EH (cell line): Measurements from ENCODE around the gene LRRC59.
A peak's percentile ranks its signal among the peaks of the same experiment; 100 is the strongest.

Source experiments
- DNase-seq: peaks from one replicate; pipeline ENCODE4 v3.0.0-alpha.2; 2015; ENCODE audit warnings: low read depth

Gene LRRC59

DNA sequence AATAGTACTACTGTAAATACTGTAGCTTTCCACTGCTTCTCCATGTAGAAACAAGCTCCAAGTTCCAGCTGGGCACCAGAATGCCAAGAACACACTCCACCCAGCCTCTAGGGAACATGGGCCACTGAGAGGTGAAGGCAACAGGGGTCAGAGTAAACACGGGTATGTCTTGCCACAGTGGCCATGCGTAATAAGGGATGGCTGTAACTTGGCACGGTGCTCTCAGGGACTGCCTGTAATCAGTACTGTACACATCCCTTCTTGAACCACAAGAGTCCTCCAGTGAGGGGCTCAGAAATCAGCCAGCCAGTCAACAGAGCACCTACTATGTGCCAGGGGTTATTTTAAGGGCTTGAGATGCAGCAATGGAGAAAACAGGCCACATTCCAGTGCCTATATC, 10.8 kb downstream of the LRRC59 start:
- DNase-seq, result no peak

DNA sequence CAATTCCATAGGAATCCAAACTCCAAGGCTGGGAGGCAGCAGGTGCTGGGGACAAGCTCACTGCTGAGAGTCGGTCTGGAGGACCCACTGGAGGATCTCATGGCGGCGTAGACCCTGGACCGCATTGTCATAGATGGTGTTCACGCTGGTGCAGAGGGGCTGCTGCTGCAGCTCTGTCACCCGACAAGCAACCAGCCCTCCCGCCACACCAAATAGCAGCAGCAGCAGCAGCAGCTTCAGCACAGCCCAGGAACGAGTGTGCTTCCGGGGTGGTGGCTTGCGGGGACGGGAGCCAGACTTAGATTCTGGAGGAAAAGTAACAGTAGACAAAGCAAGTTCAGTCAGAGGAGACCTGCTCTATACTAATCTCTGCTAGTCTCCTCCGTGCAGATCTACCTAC, 14.4 kb downstream of the LRRC59 start:
- no peak for DNase-seq

DNA sequence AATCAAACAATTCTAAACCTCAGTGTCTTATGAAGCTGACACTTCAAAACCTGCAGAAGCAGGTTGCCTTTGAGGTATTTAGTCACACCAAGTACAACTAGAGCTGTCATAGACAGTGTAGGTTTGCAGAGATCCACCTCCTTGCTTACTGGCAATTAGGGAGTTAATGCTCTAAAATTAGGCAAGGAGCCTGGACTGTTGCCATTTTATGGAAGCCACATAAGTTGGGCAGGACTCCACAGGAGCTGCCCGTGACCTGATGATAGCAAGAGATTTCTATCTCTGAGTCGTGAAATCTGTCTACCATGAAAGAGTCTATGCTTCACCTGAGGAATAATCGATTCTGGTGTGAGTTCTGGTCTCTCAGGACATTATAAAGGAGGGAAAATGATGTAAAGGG, 15.4 kb downstream of the LRRC59 start:
- DNase-seq, result peak; percentile 40

DNA sequence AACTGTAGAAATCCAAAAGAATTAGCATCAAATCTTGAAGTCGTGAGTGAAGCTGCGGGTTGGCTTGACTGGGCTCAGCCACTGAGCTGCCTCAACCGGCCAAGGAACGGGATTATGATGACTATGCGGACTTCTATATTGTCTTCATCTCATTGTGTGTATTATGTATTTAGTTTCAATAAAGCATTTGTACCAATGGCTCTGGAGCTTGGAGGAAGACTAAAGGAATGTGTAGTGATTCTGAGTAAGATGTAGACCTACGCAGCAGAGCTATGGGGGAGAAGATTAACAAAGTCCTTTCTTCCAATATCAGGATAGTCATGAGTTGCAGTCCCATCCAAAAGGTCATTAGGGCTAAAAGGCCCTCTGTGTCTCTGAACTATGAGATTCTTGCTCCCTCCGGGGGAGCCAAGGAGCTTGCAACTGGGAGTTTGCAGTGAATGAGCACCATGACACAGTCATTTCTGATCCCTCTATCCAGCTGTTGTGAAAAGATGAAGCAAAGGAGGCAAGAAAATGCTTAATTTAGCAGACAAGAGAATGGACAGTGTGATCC, 16.0 kb downstream of the LRRC59 start:
- no peak for DNase-seq

DNA sequence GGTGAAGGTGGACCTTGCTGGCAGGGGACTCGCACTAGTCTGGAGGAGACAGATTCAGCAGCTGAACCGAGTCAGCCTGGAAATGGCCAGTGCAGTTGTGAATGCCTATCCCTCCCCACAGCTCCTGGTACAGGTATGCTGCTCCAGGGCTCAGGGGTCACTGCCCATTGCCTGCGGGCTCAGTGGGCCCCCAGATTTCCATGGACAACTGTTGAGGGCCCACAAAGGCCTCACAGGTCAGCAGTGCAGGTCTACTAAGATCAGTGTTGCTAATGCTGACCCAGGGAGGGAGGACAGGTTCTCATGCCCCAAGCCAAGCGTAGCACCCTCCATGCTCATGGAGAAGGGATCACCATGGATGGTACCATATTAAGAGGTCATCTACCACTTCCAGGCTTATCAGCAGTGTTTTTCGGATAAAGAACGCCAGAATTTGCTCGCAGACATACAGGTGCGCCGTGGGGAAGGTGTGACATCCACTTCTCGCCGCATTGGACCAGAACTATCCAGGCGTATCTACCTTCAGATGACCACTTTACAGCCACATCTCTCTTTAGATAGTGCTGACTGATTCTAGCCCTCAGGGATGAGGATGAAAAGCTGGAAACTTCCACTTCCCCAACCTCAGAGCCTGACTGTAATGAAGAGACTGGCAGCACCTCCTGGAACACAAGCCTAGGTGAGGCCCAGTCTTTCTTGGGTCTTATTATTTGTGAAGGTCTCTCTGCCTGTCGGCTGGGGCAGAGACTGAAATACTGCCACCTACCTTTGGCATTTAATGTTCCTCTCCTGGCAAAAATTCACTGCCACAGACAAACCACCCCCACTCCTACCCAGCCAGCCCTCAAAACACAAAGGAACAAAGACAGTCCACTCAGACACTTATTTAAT, 16.7 kb downstream of the LRRC59 start:
- peak; percentile 21 for DNase-seq

DNA sequence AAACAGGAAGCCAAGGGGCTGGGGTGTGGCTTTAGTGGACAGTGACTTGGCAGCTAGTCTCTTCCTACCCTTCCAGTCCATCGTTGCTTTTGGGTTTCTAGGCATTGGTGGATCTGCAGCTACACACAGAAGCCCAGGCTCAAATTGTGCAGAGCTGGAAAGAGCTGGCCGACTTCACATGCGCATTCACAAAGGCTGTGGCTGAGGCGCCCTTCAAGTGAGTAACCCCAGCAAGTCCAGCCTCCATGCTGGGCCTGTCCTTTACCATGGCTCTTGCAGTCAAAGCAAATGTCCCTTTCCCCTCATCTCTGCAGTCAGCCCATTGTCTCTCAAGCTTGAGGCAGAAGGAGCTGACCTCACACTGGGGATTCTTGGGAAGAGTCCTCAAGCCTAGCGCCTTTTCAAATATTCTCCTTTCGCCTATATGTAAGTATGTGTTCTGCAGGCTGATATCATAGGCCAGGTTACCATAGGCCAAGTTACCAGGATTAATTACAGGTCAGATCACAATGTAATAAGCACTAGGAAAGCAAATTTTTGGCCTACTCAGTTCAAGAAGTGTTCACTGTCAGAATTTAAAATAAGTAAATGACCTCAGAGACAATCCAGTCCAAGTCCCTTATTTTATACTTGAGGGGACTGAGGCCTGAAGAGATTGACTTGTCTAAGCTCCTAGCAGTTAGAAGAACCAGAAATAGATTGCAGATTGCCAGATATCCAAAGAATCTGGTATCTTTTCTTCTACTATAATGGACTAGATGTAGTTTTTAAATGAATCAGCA, 17.8 kb downstream of the LRRC59 start:
- no peak for DNase-seq

DNA sequence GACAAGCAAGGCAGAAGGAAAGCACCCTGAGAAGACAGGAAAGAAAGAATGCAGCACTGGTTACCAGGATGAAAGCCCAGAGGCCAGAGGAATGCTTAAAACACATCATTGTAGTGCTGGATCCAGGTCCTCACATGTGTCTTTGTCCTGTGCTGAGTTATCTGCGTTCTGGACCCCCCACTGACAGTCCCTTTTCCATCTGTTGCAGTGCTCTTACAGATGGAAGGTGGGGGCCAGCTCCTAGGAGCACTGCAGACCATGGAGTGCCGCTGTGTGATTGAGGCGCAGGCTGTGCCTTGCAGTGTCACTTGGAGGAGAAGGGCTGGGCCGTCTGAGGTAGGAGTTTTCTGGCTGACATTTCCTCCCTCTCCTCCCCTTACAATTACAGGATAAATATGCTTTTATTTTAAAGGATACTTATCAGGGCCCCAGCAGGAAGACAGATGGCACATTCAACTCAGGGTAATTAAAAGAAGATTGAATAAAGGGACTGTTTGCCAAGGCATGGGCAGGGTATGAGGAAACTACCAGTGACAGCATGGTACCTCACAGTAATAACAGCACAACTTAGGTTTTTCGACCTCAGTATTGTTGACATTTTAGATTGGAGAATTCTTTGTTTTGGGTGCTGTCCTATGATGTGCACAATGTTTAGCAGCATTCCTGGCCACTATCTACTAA, 21.3 kb downstream of the LRRC59 start:
- DNase-seq, result no peak

DNA sequence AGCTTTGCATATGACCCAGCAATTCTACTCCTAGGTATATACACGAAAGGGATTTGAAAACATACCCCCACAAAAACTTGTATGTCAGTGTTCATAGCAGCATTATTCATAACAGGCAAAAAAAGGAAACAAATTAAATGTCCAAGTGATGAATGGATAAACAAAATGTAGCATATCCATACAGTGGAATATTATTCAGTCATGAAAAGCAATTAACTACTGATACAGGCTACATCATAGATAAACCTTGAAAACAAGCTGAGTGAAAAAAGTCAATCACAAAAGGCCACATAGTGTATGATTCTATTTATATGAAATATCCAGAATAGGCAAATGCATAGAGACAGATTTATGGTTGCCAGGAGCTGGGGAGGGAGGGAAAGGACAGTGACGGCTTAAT, 23.6 kb downstream of the LRRC59 start:
- no peak for DNase-seq

DNA sequence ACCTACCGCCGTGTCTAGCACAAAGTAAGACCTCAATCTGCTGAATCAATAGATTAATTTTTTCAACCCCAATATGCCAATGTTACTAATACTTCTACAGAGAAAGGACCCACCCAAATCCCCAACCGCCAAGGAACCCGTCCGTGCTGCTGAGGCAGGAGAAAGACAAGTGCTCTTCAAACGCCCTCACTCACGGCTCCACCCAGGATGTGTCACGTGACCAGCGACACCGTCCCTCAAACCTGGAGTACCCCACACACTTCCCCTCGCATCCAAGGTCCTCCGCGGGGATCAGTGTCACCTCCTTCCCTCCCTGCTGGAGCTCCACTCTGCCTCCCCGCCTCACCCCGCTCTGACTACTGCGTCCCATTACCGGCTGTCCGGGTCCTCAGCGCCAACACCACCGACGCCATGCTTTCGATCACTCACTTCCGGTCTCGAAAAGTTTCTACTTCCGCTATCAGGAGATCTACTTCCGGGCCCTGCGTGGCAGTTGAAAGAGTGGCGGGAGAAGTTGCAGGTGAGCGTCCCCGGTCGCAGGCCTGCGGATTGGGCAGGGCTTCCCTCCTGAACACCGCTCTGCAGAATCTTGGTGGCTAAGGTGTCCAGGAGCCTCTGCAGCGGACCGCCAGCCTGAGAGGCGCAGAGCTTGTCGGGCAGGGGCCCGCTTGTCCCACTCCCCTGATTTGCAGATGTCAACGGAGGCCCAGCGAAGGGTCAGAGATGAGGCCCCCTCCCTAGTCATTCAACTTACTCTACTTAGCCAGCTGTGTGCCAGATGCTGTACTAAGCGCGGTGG, 24.4 kb downstream of the LRRC59 start, which contains the start of the genes EME1 and MRPL27:
Gene EME1 (plus strand): TSS at position 472 of the 799 bp plus-strand sequence. CDS start 1,980 bp downstream, outside the sequence.
Gene MRPL27 (minus strand): TSS at position 427 of the 799 bp plus-strand sequence. CDS start 14 bp downstream, at position 413.
- DNase-seq, result peak; percentile 90

DNA sequence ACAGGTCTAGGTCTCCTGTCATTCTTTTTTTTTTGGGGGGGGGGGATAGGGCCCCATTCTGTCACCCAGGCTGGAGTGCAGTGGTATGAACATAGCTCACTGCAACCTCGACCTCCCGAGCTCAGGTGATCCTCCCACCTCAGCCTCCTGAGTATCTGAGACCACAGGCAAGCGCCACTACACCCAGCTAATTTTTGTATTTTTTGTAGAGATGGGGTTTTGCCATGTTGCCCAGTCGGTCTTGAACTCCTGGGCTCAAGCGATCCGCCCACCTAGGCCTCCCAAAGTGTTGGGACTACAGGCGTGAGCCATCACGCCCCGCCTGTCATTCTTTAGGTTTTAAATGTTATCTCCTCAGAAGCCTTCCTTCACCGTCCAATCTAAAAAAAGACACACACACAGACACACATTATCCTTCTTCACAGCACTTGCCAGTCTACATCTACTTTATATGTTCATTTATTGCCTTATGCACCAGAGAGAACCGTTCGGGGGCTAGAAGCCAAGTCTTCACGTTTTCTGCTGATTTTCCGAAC, 25.0 kb downstream of the LRRC59 start:
- DNase-seq, result no peak

DNA sequence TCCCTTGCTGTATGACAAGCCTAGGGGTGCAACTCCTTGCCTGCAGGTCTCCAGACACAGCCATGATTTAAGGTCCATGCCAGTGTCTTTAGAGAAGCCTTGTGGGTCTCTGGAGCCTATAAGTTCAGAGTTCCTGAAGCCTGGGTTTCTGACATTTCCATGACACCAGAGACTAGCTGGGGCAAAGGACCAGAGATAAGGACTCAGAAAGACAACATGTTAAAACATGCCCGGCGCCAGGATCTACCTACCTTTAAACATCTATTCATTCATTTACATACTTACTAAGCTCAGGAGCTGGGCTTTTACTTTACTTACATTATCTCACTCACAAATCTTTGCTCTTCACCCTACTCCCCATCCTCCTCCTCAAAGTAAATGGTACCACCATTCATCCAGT, 25.8 kb downstream of the LRRC59 start:
- DNase-seq, result no peak

DNA sequence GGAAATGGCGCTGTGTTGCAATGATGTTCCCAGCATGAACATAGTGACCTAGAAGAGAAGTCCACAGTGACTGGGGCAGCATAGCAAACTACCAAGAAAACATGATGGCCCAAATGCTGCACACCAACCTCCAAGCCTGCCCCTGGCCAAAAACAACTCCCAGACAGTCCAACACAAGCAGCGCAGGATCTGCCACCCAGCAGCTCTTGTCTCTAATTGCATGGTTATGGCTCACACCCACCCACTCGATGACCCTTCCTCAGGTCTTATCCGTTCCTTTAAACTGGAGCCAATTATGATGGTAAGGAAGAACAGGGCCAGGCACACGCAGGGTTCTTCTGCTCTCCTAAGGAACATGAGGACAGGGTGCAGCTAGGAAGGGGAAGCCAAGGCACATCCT, 27.3 kb downstream of the LRRC59 start:
- DNase-seq, result no peak

DNA sequence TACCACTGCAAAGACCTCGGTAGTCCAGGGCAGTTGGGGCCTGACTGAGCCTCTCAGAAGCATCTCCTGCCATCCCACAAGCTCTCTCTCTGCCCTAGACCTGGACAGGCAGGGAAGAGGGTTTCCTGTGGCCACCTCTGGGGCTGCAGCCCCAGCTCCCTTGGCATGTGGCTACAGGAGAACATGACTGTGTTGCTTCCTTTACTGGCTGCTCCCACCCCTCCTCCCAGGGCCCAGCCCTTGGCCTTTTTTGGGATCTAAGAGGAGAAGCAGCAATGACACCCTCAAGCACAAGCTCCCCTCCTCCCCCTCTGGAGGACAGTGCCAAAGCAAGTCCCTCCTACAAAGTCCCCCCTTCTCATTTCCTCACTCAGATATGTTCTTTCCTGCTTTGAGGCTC, 29.9 kb downstream of the LRRC59 start:
- no peak for DNase-seq

DNA sequence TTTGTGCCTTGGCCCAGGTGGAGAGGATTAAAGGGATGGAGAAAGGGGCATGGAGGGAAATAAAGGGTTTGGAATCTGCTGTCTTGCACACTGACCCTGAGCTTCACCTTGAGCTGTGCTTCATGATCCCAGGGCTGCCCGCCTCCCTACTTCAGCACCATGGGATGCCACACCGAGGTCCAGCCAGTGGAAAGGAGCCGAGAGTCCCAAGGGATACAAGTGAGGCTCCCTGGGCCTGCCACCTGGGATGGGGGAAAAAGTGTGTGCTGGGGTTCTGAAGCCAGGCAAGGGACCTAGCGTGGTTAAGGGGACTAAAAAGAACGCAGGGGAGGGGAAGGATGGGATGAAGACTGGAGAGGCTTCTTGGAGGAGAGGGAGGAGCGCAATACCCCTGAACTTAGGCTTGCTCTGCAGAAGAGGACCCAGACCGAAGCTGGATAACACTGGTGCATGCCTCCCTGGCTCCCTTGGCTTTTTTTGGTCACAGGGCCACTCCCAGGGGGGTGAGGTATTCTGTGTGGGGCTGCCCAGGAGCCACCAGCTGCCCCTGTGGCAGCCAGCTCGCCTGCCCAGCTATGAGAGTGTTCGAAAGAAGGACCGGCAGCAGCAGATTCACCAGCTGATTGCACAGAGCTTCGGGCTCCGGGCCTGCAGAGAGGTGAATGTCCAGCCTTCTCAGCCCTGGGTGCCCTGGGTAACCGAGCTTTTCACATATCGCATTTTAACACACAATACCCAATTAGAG, 31.5 kb downstream of the LRRC59 start:
- DNase-seq, result no peak

DNA sequence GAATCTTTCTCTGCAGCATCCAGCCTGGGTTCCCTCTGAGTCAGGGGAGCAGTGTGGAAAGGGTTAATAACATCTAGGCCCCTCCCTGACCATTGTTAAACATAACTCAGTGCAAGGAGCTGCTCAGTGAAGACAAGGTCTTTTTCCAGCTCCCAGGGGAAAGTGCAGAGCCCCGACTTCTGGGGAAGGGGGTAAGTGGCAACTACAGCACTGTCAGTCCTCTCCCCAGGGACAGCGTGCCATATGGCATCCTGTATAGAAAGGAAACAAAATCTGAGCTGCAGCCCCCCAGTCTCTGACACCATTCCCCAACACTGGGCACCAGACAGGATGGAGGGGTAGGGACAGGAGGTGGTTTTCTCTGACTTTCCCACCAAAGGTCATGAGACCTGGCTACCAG, 32.2 kb downstream of the LRRC59 start:
- no peak for DNase-seq

DNA sequence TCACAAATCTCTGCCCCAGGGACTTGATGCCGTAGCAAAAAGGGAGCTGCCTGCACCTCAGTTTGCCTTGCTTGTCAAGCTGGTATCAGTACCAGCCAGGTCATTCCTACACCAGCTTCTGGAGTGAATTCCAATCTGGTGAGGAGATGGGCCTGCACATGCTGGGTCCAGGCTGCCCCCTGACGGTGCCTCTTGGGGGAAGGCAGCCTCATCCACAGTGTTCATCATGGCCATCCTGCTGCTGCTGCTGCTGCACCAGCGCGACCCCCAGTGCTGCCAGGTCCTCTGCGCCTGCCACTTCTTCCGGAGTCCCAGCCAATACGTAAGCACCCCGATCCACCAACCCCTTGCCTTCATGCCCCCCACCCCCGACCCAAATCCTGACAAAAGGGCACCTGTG, 32.6 kb downstream of the LRRC59 start:
- peak; percentile 65 for DNase-seq

DNA sequence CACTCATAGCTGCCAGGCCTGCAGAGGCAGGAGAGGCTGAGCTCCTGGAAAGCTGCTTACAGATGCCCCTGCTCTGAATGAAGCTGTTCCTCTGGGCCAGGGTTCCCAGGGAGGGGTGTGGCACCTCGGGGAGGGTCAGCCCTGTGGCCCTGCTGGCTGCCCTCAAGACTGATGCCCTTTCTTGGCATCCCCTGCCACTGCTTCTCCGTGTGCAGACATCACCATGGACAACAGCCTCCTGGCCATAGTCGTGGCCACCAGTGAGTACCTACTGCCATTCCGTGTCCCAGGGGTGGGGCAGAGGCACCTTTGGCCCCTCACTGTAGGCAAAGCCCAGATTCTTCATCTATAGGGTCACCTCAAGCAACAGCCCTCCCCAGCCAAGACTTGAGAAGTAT, 33.3 kb downstream of the LRRC59 start:
- DNase-seq, result no peak

DNA sequence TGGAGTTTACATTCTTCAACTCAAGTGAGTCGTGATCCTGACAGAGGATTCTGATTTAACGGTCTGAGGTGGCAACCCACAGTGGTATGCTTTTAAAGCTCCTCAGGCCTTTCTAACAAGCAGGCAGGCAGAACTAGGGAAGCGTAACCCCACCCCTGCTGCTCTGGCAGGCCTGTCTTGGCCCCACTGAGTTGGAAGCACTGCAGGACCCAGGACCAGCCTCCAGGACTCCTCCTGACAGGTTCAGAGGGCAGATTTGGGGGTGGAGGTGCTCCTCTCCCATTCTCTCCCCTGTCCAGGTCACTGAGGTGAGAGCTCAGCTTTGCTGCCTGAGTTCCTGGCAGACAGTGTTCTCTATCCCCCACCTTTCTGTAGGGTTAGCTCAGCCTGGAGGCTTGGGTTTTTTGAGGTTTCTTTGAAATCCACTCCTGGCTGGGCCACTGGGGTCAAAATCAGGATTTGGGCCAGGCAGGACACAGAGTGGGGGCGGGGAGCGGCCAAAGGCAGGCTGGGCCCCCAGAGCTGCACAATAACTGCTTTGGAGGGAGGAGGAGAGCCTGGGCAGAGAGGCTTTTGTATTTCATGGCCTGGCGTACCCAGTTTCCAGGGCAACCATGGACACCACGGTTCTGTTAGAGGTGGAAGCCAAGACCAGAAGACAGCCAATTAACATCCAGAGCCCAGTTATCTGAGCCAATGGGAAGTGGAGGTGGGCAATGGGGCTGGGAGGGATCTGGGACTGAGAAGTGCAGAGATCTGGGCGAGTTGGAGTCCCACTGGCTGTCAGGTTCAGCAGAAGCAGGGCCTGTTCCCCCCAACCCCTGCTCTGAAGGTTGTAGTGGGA, 33.9 kb downstream of the LRRC59 start:
- peak; percentile 51 for DNase-seq

DNA sequence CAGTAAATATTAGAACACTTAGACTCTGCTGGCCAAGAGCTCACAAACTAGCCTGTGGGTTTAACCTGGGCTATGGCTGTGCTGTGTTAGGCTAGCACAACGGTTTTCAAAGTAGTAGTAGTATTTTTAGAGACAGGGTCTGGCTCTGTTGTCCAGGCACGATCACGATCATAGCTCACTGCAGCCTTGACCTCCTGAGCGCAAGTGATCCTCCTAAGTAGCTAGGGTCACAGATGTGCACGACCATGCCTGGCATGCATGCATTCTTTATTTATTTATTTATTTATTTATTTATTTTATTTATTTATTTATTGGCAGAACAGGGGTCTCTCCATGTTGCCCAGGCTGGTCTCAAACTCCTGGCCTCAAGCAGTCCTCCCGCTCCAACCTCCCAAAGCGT, 34.7 kb downstream of the LRRC59 start:
- DNase-seq, result no peak
